ENCODE results near the gene POLR2E.

Gene POLR2E

DNA sequence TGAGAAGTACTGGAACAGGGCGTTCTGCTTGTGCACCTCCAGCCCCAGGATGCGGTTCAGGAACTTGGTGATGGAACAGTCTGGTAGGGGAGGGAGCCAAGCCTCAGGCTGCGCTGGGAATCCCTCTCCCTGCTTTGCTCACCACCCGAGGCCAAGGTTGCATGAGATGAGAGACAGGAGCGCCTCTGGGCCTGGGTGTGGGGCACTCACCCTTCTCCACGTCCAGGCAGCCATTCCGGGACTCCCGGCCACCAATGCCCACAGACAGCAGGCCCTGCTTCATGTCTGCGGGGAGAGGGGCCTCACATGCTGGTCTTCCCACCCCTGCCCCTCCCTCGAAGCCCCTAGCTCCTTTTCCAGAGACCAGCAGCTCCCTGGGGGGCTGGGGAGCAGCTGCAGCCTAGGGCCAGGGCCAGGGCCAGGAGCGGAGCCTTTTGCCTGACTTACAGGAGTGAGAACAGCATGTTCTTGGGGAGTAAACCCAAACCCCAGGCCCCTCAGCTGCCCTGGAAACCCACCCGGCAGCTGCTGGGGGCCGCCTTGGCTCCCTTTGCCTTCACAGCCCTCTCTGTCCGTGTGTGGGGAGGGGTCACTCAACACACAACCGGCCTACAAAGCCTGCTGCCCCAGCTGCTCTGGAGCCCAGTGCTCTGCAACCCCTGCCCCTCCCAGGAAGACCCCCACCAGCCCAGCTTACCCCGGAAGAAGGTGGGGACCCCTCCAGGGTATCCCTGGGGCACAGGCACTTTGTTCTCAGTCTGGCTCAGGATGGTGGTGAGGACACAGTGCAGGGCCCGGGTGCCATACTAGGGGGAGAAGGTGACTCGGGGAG is 15.8 kb upstream of the POLR2E start:
- no peak for DNase-seq

DNA sequence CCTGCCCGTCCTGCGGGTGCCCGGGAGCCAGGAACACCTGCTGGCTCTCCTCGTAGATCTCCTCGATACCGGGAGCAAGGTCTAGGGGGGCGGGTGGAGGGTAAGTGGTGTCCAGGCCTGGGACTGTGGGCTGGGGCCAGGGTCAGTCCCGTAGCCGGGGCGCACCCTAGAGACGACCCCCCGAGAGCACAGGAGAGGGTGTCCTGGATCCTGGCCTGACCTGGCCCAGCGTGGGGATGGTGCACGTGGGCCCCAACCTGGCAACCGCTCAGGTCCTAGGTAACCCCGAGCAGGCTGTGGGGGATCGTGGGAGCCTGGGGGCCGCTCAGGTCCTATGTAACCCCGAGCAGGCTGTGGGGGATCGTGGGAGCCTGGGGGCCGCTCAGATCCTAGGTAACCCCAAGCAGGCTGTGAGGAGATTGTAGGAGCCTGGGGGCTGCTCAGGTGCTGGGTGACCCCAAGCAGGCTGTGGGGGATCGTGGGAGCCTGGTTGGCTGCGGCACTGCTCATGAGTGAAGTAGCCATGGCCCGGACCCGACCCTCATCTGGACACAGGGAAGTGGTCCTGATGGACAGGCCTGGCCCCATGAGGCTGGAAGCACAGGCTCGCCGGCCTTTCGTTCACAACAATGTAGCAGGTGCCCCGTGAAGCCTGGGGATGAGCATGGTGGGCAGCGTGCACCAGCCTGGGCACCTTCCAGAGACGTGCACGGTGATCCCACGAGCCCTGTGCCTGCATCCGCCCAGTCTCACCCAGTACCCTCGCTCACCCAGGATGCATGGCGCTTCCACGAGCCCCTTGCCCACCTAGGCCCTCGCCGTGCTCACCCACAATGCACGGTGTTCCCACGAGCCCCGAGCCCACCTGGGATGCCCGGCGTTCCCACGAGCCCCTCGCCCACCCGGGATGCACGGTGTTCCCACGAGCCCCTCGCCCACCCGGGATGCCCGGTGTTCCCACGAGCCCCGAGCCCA is 14.8 kb upstream of the POLR2E start:
- DNase-seq: no peak

DNA sequence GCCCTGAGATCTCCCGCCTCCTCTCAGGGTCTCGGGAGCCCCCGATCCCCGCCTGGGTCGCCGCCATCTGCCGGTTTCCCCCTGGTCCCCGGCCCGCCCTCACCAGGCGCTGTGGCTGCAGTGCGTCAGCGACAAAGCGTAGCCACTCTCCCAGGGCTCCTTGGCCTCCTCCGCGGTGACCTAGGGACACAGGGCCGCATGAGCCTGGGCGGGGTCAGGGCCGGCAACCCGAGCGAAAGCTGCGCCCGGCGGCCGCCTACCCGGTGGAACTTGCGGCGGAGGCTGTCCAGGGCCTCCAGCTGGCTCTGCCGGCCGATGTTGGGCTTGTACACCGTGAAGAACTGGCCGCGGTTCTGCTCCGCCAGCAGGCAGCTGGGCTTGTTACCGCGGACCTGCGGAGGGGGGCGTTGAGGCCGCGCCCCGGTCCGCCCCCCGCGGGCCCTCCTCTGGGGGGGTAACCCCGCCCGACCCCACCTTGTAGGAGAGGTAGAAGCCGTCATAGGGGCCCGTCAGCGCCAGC is 13.9 kb upstream of the POLR2E start:
- no peak for DNase-seq

DNA sequence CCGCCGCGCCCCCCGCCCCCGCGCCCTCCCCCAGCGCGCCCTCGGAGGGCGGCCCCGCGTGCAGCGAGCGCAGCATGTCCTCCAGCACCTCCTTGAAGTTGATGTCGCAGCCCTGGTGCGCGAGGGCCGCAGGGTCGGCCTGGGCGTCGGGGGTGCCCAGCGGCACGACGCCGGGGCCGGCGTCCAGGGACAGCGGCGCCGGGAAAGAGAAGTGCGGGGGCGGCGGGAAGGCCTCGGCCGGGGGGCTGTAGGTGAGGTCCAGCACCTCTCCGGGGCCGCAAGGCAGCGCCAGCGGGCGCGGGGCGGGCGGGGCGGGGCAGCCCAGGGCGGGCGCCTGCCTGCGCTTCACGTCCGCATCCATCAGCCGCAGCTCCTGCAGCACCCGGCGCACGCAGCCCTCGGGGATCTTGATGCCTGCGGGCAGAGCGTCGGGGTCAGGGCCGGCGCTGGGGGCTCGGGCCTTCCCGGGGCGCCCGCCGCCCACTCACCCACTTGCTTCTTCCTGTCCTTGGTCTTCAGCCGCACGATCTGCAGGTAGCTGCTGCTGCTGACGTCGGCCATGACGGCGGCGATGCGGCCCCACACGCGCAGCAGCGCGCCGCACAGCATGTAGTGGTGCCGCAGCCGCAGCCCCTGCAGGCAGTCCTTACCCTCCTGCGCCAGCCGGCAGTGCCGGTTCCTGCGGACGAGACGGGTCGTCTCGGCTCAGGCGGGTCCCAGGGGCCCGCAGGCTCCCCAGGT is 13.3 kb upstream of the POLR2E start:
- no peak for DNase-seq

DNA sequence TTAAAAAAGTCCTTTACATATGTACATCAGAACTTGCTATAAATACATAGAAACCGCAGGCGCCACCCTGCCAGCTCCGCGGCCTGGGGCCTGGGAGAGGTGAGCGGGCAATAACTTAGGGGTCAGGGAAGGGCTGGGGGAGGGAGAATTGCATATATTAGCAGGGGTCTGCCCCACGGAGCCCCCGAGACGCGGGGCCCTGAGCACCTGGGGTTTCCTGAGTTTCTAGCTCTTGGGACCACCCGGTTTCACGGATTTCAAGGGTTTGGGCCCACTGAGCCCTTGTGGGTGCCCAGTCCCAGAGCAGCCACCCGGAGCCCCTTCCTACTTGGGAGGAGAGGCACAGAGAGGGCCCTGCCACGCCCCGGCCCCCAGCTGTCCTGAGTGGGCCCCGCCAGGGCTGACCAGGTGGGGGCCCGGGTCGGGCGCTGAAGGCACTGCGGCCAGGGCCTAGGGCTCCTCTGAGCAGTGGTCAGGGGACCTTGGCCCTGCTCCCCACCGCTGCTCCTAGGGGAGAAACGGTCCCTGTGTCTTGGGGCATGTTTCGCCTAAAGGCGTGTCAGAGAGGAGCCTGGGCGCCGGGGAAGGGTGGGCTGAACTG is 12.6 kb upstream of the POLR2E start:
- DNase-seq: no peak

DNA sequence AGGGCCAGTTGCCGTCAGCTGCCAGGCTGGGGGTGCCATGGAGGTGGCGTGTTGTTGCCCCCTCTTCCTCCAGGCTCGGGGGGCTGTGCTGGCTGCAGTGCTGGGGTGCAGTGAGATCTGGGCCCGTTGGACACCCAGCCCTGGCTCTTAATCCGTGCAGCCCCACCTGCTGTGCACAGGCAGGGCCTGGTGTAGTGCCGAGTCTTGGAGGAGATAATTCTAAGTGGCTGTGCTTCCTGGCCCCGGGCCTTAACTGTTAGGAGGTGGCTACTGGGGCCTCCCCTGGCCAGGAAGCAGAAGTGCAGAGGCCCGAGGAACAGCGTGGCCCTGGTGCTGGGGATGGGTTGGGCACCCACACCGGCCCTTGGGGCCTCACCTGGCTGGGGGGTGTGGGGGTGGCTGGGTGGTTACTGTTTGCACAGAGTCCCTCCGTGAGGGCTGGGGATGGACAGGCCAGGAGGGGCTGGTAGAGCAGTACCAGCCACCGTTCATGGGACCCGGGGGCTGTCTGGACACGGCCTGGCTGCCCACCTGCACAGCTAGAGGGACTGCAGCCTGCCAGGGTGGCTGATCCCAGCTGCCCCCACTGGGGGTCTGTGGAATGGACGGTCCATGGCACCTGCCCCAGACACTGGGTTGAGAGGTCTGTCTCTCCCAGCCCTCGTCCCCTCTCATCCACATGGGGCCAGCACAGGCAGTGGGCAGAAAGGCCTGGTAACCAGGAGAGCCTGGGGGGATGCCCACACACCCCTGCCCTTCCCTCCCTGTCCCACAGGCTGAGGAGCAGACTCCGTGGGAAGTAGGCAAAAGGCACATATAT is 11.9 kb upstream of the POLR2E start:
- peak; percentile 40 to 58 (median 42) for DNase-seq

DNA sequence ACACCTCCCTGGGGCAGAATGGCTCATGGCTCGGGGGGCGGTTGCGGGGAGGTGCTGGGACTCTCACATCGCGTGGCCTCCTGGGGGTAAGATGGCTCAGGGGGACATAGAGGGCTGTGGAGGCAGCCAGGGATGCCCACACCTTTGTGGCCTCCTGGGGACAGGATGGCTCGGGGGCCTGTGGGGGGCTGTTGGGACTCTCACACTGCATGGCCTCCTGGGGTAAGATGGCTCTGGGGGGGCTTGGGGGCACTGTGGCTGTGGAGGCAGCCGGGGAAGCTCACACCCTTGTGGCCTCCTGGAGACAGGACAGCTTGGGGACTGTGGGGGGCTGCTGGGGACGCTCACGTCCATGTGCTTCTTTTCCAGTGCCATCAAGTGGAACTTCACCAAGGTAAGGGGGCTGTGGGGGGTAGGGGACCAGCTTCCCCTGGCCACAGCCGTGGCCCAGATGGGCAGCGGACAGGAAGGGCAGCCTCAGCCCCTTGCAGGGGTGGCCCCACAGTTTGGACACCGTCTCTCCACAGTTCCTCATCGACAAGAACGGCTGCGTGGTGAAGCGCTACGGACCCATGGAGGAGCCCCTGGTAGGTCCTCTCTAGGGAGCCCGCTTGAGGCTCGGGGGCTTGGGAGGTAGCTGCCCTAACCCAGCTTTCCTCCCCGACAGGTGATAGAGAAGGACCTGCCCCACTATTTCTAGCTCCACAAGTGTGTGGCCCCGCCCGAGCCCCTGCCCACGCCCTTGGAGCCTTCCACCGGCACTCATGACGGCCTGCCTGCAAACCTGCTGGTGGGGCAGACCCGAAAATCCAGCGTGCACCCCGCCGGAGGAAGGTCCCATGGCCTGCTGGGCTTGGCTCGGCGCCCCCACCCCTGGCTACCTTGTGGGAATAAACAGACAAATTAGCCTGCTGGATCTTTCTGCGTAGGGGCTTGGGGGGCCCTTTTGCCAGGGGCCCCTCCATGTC is 11.0 kb upstream of the POLR2E start:
- no peak for DNase-seq

DNA sequence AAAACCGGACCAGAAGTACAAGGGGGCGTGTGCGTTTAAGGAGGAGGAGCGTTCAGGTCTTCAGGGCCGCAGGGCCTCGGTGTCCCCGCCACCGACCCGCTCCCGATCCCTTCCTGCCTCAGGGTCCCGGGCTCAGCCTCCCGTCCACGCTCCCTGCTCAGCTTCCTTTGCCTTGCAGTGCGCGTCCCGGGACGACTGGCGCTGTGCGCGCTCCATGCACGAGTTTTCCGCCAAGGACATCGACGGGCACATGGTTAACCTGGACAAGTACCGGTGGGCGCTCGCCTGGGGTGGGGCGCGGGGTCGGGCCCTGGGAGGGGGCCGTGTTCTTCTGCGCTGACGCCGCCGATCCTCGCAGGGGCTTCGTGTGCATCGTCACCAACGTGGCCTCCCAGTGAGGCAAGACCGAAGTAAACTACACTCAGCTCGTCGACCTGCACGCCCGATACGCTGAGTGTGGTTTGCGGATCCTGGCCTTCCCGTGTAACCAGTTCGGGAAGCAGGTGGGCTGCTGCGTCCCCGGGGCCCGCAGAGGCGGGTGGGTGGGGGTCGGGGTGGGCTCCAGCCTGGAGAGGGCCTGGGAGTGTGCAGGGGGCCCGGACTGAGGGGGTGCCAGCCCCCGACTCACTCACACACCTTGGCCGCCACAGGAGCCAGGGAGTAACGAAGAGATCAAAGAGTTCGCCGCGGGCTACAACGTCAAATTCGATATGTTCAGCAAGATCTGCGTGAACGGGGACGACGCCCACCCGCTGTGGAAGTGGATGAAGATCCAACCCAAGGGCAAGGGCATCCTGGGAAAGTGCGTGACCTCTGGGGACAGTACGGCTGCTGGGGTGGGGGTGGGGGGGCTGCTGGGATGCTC is 10.1 kb upstream of the POLR2E start:
- no peak for DNase-seq

DNA sequence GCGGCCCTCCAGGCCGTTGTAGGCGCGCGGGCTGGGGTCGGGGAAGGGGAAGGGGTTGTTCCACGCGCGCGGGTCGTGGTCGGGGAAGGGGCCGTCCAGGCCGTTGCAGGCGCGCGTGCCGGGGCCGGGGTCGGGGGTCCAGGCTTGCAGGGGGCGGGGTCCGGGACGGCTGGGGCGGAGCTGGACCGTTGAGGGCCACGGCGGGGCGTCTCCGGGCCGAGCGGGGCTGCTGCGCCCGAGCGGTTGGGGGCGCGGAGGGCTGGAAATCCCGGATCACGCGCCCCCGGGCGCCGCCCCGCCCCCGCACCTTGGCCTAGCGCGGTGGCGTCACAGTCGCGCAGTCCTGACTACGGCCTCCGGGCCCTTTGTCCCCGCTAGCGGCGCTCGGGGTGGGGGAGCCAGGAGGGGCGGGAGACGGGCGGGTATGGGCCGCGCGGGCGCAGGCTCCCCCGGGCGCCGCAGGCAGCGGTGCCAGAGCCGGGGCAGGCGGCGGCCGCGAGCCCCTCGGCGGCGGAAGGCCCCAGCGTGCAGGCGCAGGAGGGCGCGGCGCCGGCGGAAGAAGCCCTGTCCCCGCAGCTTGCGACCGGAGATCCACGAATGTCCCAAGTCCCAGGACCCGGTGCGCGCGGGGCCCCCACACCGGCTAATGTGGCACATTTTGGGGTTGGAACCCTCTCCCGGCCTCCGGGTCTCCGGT is 9.3 kb upstream of the POLR2E start:
- DNase-seq: peak; percentile 93 to 98 (median 96)

DNA sequence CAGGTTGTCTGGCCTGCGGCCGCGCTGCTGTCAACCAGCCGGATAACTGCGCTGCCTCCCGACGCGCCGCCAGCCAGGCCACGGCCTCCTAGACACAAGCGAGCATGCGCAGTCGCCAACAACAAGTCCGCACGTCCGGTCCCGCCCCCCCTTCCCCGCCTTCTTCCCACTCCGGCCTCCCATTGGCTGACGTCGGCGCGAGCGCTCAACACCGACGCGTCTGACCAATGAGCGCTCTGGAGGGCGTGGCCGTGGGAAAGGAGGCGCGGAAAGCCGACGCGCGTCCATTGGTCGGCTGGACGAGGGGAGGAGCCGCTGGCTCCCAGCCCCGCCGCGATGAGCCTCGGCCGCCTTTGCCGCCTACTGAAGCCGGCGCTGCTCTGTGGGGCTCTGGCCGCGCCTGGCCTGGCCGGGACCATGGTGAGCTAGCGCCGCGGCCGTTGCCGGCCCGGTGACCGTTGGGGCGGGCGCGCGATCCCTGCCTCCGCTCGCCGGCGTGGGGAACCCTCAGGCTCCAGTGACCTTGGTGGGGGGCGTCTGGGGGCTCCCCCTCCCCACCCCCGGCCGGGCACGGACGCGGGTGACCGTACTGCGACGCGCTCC is 8.6 kb upstream of the POLR2E start, which contains the start of gene GPX4:
Gene GPX4 (plus strand): TSS at position 287 of the 603 bp plus-strand sequence. CDS start 50 bp downstream, at position 337.
- peak; percentile 100 for DNase-seq

DNA sequence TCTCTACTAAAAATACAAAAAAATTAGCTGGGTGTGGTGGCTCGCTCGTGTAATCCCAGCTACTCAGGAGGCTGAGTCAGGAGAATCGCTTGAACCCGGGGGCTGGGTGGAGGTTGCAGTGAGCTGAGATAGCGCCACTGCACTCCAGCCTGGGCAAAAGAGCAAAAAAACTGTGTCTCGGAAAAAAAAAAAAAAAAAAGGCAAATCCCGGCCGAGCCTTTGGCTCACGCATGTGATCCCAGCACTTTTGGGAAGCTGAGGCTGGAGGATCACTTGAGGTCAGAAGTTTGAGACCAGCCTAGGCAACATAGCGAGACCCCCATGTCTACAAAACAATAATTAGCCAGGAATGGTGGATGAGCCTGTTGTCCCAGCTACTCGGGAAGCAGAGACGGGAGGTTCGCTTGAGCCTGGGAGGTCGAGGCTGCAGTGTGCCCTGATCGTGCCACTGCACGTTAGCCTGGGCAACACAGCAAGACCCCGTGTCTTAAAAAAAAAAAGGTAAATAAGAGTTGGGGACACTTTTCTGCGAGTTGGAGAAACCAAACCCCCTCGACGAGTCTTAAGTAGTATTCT is 8.0 kb upstream of the POLR2E start:
- no peak for DNase-seq

DNA sequence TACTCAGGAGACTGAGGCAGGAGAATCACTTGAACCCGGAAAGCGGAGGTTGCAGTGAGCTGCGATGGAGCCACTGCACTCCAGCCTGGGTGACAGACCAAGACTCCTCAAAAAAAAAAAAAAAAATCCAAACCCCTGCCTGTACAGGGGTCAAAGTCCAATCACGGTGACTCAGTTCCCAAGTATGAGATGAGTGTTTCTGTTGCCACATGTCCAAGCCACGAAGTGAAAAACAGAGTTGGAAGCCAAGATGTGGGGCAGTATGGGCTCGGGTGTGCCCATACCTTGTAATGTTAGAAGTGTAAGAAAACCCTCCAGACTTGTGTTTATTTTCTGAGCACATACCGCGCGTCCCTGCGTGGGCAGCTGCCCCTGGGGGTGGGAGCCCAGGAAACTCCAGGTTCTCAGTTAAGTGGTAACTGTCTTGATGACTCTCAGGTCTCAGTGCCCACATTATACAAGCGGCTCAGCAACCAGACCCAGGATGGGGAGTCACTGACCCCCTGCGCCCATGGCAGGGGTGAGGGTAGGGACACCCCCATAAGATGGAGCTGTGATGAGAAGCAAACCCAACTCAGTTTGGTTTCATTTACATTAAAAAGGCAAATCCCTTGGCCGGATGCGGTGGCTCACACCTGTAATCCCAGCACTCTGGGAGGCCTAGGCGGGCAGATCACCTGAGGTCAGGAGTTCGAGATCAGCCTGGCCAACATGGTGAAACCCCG is 7.4 kb upstream of the POLR2E start:
- peak; percentile 78 to 90 (median 84) for DNase-seq

DNA sequence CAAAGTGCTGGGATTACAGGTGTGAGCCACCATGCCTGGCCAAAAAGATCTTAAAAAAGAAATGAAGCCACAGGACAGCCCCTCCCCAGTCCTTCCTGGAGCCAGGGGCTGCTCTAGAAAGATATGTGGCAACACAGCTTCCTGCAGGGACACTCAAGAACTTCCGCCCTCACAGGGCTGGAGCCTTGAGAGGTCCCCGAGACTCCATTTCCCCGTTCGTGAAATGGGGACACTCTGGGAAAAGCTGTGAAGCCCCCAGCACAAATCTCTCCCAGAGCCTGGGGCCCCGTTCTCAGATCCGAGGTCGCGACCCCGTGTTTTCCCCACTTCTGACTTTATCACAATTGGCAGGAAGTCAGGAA is 6.1 kb upstream of the POLR2E start:
- DNase-seq: peak; percentile 60 to 71 (median 71)

DNA sequence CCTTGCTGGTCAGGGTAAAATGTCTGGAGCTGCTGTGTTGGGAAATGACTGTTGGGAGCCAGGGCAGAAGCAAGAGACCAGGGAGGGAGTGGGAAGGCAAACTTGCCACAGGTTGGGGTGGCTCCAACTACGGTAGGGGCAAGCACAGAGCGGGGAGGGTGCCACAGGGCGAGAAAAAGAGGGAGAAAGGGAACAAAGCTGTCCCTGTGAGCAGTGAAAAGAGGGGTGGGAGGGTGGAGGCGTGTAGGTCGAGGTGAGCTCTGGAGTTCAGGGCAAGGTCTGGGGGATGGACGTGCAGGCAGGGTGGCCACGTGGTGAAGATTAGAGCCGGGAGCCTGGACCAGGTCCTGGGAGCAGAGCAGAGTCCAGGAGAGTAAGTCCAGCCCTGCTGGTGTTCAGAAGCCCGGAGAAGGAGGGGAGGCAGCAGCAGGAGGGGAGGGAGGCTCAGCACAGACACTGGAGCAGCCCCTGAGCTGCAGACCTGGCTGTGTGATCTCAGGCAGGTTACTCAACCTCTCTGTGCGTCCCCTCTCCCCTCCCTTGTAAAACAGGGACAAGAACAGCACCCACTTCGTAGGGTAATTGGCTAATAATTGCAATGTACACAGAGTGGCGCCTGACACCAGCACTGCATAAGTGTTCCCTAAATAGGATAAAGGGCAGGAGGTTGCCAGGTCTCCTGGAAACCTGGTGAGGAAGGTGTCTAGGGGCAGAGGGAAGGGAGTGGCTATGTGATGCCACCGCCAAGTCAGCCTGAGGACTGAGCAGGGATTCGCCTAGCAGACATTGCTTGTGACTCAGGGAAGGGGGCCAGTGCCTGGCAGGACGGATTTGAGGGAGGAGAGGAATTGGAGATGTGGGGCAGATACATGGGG is 3.2 kb upstream of the POLR2E start:
- no peak for DNase-seq

DNA sequence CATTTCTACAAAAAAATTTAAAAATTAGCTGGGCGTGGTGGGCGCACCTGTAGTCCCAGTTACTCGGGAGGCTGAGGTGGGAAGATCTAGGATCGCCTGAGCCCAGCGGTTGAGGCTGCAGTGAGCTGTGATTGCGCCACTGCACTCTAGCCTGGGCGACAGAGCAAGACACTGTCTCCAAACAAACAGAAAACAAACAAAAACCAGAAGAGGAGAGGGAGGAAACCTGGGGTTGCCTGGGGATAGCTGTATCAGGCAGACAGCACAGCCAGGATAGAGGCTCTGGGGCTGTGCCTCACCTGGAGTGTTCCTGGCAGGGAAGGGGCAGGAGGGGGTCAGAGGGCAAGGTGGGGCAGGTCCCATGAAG is 2.6 kb upstream of the POLR2E start:
- DNase-seq: no peak

DNA sequence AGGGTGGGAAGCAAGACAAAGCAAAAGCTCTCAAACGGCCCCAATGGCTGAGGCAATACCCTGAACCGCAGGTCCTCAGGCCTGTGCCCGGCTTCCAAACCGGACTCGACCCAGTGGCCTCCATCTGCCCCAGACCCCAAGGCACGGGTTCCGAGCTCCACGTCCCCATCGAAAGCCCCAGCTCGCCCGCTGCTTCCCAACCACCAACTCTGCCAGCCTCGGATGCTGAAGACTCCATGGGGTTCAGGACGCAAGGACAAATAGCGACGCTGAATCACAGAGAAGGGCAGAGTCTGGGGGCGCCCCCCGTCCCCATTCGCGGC is 559 bp downstream of the POLR2E start:
- DNase-seq: no peak
